HFF-Myc (cell line): ENCODE measurements around the gene DYSF.

Experiments used
- DNase-seq: peaks from one replicate; pipeline ENCODE4 v3.0.0-alpha.2; 2011; ENCODE audit warnings: low read depth; ENCODE audit errors: extremely low read depth
- H3K4me3 ChIP-seq: replicated peaks from 2 replicates; pipeline ENCODE4 v1.5.1; 2011; ENCODE audit warnings: low read depth, mild to moderate bottlenecking, control low read depth, low read length
- TF ChIP-seq, protein P1 (sequence below): IDR thresholded peaks from 2 replicates; pipeline ENCODE4 v1.5.1; 2012; ENCODE audit warnings: mild to moderate bottlenecking, low read depth, low read length, control low read depth; ENCODE audit errors: missing control alignments

The DYSF gene

DNA sequence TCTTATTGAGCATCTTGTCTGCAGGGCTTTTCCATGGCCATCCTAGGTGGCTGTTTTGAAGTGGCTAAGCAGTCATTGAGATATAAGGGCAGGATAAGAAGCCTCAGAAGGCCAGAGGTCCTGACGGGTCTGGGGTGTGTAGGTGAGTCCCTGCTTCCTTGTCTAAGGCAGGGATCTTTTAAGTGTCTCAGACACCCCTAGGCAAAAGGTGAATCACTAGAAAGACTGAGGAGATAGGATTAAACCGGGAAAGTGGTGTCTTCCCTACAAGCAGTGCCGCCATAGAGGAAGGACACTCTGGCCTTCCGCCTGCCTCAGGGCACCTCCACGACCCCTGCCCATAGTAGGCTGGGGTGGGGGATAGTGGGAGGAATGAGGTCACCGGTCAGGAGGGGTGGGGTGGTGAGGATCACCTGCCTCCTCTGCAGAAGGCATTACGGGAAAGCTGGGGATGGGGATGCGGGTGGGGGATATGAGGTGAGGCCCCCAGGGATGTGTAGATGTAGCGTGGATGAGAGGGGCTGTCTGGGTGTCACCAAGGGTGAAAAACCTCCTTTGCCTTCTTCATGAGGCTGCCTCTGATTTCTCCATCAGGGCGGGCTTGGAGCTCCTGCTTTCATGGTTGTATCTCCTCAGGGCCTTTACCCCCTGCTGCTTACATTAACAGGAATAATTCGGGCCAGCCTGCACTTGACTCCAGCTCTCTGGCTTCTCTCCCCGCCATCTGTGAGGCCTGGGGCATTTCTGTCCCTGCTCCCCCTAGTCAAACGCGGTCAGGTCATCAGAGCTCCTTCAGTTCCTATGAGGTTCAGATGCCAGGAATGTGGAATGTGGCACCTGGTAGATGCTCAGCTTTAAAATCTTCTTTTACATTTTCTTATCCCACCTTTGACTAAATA, 244.0 kb downstream of the DYSF start:
- no peak for DNase-seq
- TF ChIP-seq, protein P1, sequence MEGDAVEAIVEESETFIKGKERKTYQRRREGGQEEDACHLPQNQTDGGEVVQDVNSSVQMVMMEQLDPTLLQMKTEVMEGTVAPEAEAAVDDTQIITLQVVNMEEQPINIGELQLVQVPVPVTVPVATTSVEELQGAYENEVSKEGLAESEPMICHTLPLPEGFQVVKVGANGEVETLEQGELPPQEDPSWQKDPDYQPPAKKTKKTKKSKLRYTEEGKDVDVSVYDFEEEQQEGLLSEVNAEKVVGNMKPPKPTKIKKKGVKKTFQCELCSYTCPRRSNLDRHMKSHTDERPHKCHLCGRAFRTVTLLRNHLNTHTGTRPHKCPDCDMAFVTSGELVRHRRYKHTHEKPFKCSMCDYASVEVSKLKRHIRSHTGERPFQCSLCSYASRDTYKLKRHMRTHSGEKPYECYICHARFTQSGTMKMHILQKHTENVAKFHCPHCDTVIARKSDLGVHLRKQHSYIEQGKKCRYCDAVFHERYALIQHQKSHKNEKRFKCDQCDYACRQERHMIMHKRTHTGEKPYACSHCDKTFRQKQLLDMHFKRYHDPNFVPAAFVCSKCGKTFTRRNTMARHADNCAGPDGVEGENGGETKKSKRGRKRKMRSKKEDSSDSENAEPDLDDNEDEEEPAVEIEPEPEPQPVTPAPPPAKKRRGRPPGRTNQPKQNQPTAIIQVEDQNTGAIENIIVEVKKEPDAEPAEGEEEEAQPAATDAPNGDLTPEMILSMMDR, result no peak

GRCh38 chr2:71699428-71699827, 246.1 kb downstream of the DYSF start:
- DNase-seq, result no peak
- TF ChIP-seq, protein P1, result no peak
- no peak overlapping the region for H3K4me3 ChIP-seq

More for the DNA sequence above, 244.0 kb downstream of the DYSF start:
- H3K4me3 ChIP-seq, result no peak overlapping the region

DNA sequence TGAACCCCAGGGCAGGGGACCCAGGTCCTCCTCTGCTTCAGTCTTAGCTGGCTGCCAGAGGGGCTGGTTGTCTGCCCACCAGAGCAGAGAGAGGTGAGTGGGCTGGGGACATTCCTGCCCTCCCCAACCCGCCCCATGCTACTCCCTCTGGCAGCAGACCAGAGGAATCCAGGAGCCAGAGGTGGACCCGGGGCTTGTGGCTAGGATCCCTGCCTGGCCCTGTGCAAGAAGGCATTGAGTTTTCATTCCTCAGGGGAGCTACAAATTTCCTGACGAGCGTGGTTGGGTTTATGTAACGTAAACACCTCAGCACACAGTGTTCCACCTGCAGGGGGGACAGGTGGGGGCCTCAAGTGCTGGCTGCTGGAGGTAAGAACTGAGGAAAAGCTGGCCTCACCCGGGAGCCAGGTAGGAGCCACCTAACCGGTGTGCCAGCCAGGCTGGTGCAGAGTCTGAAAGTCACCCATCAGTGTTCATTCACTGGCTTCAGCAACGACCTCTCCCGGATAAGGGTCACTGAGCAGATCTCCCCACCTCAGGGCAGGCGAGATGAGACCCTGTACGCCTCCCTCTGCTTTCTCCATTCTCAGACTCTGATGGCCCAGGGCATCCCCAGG, 246.8 kb downstream of the DYSF start:
- no peak overlapping the region for H3K4me3 ChIP-seq
- DNase-seq, result no peak
- TF ChIP-seq, protein P1, result no peak

DNA sequence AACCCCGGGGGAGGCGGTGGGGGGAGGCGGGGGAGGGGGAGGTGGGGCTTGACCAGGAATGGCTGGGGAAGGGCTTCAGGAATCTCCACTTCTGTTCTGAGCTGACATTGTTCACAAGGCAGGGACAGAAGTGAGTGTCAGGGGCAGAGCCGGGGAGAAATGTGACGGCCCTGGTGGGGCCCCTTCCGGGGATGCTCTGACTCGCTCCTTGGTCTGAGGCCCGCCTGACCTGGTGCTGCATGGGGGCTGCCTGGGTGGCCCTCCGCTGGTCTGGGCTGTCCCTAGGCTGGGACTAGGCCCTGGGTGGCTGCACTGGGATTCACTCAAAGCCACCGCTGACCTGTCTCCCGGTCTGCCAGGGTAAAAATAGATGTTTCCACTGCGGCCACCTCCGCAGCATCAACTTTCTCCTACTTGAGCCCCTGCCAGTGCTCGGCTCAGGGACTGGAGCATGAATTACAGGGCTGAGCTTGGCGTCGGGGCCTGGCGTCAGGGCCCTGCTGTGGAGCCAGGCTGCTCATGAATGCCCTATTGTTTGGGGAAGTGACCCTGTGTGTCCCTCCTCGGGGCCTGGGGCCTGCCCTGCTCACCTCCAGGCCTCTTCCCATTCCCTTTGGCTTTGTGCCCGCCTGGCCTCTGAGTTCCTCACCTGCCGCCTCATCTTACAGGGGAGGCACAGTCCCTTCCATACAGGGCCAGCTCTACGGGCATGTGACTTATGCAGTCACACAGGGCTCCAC, 247.5 kb downstream of the DYSF start:
- H3K4me3 ChIP-seq, result no peak overlapping the region
- no peak for DNase-seq
- TF ChIP-seq, protein P1, result no peak

GRCh38 chr2:71702071-71702970, 249.0 kb downstream of the DYSF start:
- TF ChIP-seq, protein P1, result no peak
- no peak overlapping the region for H3K4me3 ChIP-seq
- no peak for DNase-seq
